Kidney capillary endothelial cell (primary cell): ENCODE data around the gene SLC39A3.

Experiments
- DNase-seq: peaks from one replicate; pipeline ENCODE4 v3.0.0-alpha.2; 2018; ENCODE audit warnings: low spot score

SLC39A3 gene

DNA sequence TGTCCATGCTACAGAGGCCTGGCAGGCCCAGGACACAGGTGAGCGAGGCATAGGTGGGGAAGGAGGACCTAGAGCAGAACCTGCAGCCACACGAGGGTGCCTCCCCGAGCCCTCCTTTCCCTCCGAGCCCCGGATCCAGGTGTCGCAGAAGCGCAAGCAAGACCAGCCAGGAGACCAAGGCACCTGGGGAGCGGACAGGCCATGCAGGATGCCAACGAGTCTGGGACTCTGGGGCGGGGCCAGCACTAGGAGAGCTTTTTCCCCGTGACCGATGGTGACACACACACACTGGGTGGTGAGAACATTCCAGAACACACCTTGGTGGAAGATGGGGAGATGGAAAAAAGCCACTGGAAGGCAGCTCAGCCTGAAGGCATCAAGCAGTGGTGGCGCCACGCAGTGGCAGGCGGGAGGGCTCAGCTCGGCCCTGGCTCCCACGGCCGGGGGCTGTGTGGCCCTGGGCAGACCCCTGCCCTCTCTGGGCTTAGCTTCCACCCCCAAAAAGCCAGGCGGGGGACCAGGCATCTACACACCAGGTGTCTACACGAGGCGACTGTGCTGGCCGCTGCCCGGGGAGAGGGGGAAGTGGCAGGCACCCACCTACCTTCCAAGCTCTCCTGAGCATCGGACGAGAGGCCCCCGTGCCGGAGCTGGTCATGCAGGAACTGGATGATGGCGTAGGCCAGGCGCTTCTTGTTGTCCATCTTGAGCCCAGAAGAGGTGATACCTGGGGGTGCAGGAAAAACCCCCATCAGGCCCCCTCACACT, 28.7 kb upstream of the SLC39A3 start:
- DNase-seq: no peak

GRCh38 chr19:2767688-2768087, 27.9 kb upstream of the SLC39A3 start:
- DNase-seq: no peak

DNA sequence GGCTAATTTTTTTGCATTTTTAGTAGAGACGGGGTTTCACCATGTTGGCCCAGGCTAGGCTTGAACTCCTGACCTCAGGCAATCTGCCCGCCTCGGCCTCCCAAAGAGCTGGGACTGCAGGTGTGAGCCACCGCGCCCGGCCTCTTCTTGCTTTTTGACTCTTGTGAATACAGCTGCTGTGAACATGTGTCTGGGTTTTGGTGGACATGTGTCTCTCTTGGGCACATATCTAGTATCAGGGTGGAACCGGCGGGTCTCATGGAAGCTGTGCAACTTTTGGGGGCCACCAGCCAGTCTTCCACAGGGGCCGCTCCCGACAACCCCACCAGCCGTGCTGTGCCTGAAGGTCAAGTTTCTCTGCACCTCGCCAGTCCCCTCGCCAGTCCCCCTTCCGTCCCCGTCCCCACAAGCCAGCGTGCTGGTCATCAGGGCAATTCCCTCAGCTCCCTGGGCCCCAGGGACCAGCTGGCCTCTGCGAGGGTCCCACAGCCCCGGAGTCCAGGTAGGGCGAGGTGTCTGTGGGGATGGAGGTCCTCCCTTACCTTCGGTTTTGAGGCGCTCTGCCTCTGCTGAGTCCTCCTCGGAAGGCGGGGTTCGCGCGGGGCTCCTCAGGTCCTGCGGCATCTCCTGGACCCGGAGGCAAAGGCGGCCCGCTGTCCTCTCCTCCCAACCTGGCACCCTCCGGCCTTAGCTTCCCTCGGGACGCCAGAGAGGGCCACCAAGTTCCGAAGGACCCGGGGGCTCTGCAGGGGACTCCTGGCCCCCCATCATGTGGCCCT, 27.0 kb upstream of the SLC39A3 start:
- no peak for DNase-seq

DNA sequence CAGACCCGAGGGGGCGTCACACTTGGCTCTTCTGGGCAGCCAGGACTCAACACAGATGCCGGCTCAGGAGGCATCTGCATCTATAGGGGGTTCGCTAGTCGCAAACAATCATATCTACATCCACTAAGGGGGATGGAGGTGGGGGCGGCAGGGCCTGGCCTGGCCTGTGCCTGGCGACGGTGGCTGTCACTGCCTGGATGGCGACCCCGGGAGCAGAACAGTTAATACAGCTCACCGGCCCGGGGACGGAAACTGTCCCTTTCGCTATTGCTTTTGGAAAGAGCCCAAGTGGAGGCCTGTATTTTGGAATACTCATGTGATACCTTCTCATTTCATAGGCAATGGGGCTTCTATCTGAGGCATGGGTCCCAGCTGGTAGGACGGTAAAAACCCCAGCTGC, 25.6 kb upstream of the SLC39A3 start:
- DNase-seq: no peak

GRCh38 chr19:2764945-2765344, 25.1 kb upstream of the SLC39A3 start:
- DNase-seq: no peak

- no peak for DNase-seq
Measured at GRCh38 chr19:2763687-2764086, 23.9 kb upstream of the SLC39A3 start.

- DNase-seq: no peak
Measured at GRCh38 chr19:2762783-2763496, 23.1 kb upstream of the SLC39A3 start.

- no peak for DNase-seq
Measured at GRCh38 chr19:2761876-2762782, 22.3 kb upstream of the SLC39A3 start.

DNA sequence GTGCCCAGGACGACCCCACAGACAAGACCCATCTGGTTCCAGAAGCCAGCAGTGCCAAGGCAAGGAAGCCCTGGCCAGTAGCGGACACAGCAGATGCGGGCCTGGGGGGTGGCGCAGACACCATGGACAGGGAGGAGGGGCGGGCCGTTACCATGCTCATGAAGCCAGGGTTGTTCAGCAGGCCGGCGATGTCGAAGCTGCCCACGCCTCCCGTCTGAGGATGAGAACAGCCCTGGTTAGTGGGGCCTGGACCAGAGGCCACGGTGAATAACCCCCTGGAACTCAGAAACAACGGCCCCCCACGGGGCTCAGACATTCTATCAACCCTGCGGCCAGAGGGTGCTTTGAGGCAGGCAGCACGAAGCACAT, 21.5 kb upstream of the SLC39A3 start:
- DNase-seq: no peak

DNA sequence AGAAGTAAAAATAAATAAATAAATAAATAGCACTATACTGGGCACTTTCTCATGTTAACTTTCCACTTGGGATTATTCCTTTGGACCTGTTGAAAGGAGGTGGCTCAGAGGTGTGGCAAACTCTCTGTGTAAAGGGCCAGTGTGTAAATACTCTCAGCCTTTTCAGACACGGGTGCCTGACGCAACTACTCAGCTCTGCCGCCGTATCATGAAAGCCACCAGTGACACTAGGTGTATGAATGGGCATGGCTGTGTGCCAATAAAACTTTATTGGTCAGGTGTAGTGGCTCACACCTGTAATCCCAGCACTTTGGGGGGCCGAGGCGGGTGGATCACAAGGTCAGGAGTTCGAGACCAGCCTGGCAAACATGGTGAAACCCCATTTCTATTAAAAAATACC, 20.1 kb upstream of the SLC39A3 start:
- DNase-seq: no peak

- DNase-seq: no peak
Measured at GRCh38 chr19:2759362-2759761, 19.5 kb upstream of the SLC39A3 start.

GRCh38 chr19:2758601-2759313, 18.9 kb upstream of the SLC39A3 start:
- DNase-seq: no peak

- no peak for DNase-seq
Measured at GRCh38 chr19:2756921-2757881, 17.4 kb upstream of the SLC39A3 start.

DNA sequence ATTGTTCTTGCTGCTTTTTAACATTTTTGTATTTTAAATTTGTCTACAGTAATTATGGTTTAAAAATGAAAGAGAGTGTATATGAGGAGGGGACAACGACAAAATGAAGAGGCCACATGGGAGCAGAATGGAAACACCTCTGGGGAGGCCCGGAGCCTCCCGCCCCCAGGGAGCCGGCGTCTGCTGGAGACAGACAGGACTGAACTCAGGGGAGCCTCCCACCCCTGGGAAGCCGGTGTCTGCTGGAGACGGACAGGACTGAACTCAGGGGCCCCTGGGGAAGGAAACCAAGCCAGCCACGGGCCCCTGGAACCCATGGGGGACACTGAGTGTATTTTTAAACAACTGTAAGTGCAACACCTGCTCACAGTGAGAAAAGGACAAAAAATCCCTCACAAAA, 16.7 kb upstream of the SLC39A3 start:
- DNase-seq: no peak

DNA sequence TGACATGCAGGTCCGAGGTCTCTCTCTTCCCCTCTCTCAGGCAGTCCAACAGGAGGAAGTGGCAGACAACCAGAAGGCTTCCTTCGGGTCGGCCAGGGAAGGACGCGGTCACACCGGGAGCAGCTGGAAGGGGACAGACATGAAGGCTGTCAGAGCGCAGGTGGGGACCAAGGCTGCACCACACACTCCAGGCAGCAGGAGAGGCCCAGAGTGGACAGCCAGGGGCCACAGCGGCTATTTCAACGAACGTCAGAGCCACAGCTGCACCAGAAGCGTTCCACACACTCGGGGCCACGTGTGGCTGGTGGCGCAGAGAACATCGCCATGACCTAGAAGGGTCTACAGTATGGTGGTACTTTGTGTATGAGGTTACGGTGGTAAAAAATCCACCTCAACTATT, 16.0 kb upstream of the SLC39A3 start:
- no peak for DNase-seq

GRCh38 chr19:2755448-2755705, 15.6 kb upstream of the SLC39A3 start:
- no peak for DNase-seq

GRCh38 chr19:2754659-2755447, 15.0 kb upstream of the SLC39A3 start:
- DNase-seq: no peak

DNA sequence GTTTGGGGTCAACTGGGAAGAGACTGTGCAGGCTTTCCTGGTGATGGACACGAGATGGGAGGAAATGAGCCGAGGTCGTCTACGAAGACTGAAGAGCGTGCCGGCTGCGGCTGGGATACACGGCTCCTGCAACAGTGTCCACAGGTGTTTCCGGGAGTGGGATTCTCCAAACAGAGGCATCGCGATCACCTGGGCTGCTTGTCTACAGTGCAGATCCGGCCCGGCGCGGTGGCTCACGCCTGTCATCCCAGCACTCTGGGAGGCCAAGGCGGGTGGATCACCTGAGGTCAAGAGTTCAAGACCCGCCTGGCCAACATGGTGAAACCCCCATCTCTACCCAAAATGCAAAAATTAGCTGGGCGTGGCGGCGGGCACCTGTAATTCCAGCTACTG, 11.6 kb upstream of the SLC39A3 start:
- no peak for DNase-seq

DNA sequence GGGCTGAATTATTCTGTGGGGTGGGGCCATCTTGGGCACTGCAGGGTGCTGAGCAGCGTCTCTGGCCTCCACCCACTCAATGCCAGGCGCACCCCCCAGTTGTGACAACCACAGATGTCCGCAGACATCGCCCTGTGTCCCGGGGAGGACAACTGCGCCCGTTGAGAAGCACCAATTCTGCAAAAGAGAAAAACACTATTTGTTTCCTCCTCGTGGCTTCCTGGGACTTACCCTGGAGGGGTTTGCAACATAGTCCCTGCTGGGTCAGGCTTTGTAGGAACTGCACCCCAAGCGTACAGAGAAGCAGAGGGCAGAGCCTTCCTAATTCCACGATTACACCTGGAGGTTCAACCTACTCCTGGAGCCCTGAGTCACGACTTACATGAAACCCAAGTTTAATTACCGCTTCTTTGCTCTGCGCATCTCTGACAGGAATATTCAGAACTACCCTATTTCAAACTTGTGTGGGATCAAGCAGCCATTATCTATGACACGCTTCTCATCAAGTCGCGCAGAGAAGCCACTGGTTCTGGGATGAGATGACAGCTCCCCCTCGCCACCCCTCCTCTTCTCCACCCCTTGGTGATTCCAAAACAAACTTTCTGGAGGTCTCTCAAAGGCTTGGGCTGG, 11.1 kb upstream of the SLC39A3 start:
- DNase-seq: no peak
